DOHH2 (cell line): Measurements from ENCODE around the gene TSHZ3.

ENCODE experiments used
- H3F3A ChIP-seq: fragments of 200-600 bp; sonication (generic), shearing (Covaris generic); 2 replicates; pipeline ENCODE4 v1.6.0; 2016; ENCODE audit warnings: antibody characterized with exemption, mild to moderate bottlenecking; ENCODE audit not compliant: control insufficient read depth, insufficient read depth
- H3K27ac ChIP-seq: fragments of 200-600 bp; sonication (generic); 2 replicates; pipeline ENCODE4 v1.5.1; 2014; ENCODE audit warnings: low read depth, mild to moderate bottlenecking, low read length, moderate library complexity
- H3K27me3 ChIP-seq: fragments of 200-600 bp; sonication (generic); 2 replicates; pipeline ENCODE4 v1.6.1; 2014; ENCODE audit warnings: mild to moderate bottlenecking, low read length, mixed read lengths; ENCODE audit not compliant: control insufficient read depth
- H3K36me3 ChIP-seq: fragments of 200-600 bp; sonication (generic); 2 replicates; pipeline ENCODE4 v1.6.1; 2014; ENCODE audit warnings: mild to moderate bottlenecking, low read length, moderate library complexity, mixed read lengths; ENCODE audit not compliant: control insufficient read depth
- H3K4me1 ChIP-seq: fragments of 200-600 bp; sonication (generic); 2 replicates; pipeline ENCODE4 v1.6.1; 2014; ENCODE audit warnings: mild to moderate bottlenecking, low read length, mixed read lengths; ENCODE audit not compliant: control insufficient read depth
- H3K4me2 ChIP-seq: fragments of 200-600 bp; sonication (generic); 2 replicates; pipeline ENCODE4 v1.6.0; 2014; ENCODE audit warnings: mild to moderate bottlenecking, low read length, moderate library complexity
- H3K4me3 ChIP-seq: fragments of 200-600 bp; sonication (generic); 2 replicates; pipeline ENCODE4 v1.5.1; 2014; ENCODE audit warnings: mild to moderate bottlenecking, low read length, mixed read lengths
- H3K79me2 ChIP-seq: fragments of 200-600 bp; sonication (generic); 2 replicates; pipeline ENCODE4 v1.6.1; 2014; ENCODE audit warnings: mild to moderate bottlenecking, low read length, mixed read lengths; ENCODE audit not compliant: control insufficient read depth
- H3K9me2 ChIP-seq: fragments of 200-600 bp; sonication (generic); replicated peaks from 2 replicates; pipeline ENCODE4 v1.6.1; 2014; ENCODE audit warnings: mild to moderate bottlenecking, low read length, mixed read lengths; ENCODE audit not compliant: control insufficient read depth
- H3K9me3 ChIP-seq: fragments of 200-600 bp; sonication (generic); 2 replicates; pipeline ENCODE4 v1.6.1; 2014; ENCODE audit warnings: antibody characterized with exemption, low read length, mixed read lengths; ENCODE audit not compliant: control insufficient read depth, insufficient read depth
- H4K20me1 ChIP-seq: fragments of 200-600 bp; sonication (generic); 2 replicates; pipeline ENCODE4 v1.6.0; 2014; ENCODE audit warnings: low read depth, mild to moderate bottlenecking, antibody characterized with exemption, low read length, moderate library complexity; ENCODE audit not compliant: control insufficient read depth, insufficient read depth
- EZH2phosphoT487 ChIP-seq: fragments of 200-600 bp; sonication (generic); IDR thresholded peaks from 2 replicates; pipeline ENCODE4 v1.6.1; 2017; ENCODE audit warnings: borderline replicate concordance, mild to moderate bottlenecking, antibody characterized with exemption, low read length, moderate library complexity, mixed read lengths
- TF ChIP-seq, protein P1 (sequence below): fragments of 200-600 bp; sonication (generic); IDR thresholded peaks from one replicate; pipeline ENCODE4 v1.5.1; 2014; ENCODE audit warnings: antibody characterized with exemption, mild to moderate bottlenecking, low read depth, low read length; ENCODE audit not compliant: poor library complexity, severe bottlenecking

The TSHZ3 gene

DNA sequence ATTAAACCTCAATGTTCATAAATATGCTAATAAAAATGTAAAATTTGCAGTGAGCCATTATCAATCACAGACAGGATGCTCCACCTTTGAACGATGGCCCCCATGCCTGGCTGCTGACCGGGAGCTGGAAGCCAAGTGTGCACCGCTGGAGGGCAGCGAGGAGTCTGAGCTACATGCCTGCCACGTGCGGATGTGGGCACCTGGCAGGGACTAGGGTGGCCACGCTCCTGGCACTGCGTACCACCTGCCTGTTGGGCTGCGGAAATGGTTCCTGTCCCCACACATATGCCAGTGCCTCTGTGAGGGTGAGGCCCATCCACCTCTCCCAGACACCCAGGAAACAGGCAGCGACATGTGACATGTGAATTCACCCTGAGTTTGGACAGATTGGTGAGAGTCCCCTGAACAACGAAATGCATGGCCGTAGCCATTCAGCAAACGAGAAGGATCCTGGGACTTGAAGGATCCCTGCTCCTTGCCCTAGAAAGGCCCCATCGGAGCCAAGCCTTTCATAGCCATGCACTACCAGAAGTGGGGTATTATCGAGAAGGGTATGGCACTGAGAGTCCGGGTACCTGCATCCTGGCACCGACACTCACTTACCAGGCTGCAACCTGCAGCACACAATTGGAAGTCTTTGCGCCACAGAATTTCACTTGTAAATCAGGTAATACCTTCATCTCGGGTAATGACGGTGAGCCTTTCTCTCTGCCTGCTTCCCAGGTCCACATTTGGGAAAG is 35.8 kb downstream of the TSHZ3 start:
- Histone ChIP-seq H3K79me2 (no peaks in the 10 kb centered on the region), H3K4me2 (no peak overlapping the region), H3K9me2 (no peaks in the 10 kb centered on the region), H3K27me3 (no peaks in the 10 kb centered on the region), H3F3A (no peaks in the 10 kb centered on the region), H3K27ac (no peak overlapping the region), H3K9me3 (no peaks in the 10 kb centered on the region; the same call in 1 of the 2 replicates), H3K4me3 (no peak overlapping the region), H3K4me1 (no peaks in the 10 kb centered on the region), H3K36me3 (no peaks in the 10 kb centered on the region), H4K20me1 (no peaks in the 10 kb centered on the region)
- TF ChIP-seq EZH2phosphoT487, result no peak
- TF ChIP-seq, protein P1, sequence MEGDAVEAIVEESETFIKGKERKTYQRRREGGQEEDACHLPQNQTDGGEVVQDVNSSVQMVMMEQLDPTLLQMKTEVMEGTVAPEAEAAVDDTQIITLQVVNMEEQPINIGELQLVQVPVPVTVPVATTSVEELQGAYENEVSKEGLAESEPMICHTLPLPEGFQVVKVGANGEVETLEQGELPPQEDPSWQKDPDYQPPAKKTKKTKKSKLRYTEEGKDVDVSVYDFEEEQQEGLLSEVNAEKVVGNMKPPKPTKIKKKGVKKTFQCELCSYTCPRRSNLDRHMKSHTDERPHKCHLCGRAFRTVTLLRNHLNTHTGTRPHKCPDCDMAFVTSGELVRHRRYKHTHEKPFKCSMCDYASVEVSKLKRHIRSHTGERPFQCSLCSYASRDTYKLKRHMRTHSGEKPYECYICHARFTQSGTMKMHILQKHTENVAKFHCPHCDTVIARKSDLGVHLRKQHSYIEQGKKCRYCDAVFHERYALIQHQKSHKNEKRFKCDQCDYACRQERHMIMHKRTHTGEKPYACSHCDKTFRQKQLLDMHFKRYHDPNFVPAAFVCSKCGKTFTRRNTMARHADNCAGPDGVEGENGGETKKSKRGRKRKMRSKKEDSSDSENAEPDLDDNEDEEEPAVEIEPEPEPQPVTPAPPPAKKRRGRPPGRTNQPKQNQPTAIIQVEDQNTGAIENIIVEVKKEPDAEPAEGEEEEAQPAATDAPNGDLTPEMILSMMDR, result no peak

DNA sequence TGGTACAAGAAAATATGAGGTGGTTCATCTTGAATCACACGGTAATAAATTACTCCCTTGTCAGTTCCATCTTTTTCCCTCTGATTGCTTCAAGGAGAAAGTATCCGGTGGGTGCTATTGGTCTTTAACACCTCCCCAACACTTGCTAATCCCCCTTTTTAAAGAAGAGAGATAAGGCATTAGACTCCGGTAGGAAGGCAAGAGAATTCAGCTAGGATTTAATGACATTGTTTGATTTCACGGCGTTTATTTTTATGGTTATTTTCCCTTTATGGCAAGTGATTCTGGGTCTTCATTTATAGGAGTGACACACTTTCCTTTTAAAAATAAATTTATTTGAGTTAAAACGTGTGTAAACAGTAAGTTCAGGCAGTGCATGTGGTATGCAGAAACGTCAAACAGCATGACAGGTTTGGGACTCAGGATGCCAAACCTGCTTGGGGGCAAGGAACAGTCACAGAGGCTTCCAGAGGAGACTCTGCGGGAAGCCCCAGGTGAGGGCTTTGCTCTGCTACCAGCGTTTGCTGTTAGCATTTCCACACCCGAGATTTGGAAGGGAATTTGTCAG is 36.5 kb downstream of the TSHZ3 start:
- no peaks in the 10 kb centered on the region for H3K36me3 ChIP-seq
- no peak for TF ChIP-seq EZH2phosphoT487
- TF ChIP-seq, protein P1, result no peak
- no peak overlapping the region for H3K4me3 ChIP-seq
- no peaks in the 10 kb centered on the region for H3F3A ChIP-seq
- H3K9me3 ChIP-seq, result no peaks in the 10 kb centered on the region; the same call in 1 of the 2 replicates
- no peaks in the 10 kb centered on the region for H3K79me2 ChIP-seq
- H3K27ac ChIP-seq, result no peak overlapping the region
- H3K4me1 ChIP-seq, result no peaks in the 10 kb centered on the region
- no peaks in the 10 kb centered on the region for H3K9me2 ChIP-seq
- H3K27me3 ChIP-seq, result no peaks in the 10 kb centered on the region
- H4K20me1 ChIP-seq, result no peaks in the 10 kb centered on the region
- no peak overlapping the region for H3K4me2 ChIP-seq

DNA sequence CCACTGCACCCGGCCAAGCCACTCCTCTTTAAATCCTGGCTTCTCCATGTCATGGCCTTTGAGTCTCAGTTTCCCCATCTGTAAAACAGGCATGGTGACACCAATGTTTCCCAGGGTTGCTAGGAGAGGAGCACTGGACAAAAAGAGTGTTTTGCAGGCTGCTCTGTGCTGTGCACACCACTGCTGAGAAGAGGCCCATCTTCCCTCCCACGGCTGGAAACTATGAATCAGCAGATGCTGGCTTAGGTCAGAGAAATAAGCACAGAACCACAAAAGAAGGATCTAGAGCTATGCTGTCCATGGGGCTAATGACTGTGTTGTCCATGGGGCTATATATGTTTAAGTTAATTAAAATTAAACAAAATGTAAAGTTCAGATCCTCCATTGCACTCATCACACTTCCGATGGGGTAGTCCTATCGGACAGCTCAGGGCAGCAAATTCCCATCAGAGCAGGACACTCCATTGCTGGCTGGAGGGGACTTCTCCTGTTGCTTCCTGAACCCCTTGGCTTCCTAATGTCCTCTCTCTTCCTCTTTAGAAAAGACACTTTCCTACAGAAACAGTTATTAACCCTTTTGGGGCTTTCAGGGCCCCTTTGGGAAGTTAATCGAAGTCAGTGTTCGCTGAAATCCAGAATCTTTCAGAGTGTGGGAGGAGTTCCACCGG is 37.1 kb downstream of the TSHZ3 start:
- H3K4me2 ChIP-seq, result no peak overlapping the region
- H3K27me3 ChIP-seq, result no peaks in the 10 kb centered on the region
- no peaks in the 10 kb centered on the region for H3K79me2 ChIP-seq
- H3K27ac ChIP-seq, result no peak overlapping the region
- H3F3A ChIP-seq, result no peaks in the 10 kb centered on the region
- no peaks in the 10 kb centered on the region for H3K4me1 ChIP-seq
- H3K36me3 ChIP-seq, result no peaks in the 10 kb centered on the region
- no peaks in the 10 kb centered on the region for H4K20me1 ChIP-seq
- no peak for TF ChIP-seq EZH2phosphoT487
- TF ChIP-seq, protein P1, result no peak
- H3K9me3 ChIP-seq, result no peaks in the 10 kb centered on the region; the same call in 1 of the 2 replicates
- H3K4me3 ChIP-seq, result no peak overlapping the region
- no peaks in the 10 kb centered on the region for H3K9me2 ChIP-seq
